ENCODE results near the gene DENND4C.
"Not testable (repeated sequence)": the region's sequence is repeated elsewhere in the genome, so short reads cannot be mapped to it uniquely, and the experiment has no call there.

The DENND4C gene

GRCh38 chr9:19381656-19382055 is 151.2 kb downstream of the DENND4C start:
- no peak for TF ChIP-seq CTCF (IDR thresholded peaks at IDR 0.05; ENCODE audit: extremely low read depth, missing control alignments)
- DNase-seq (ENCODE audit: low spot score) = no peak

- not testable (repeated sequence) for DNase-seq (ENCODE audit: low spot score)
Observed at GRCh38 chr9:19385212-19385611, 154.7 kb downstream of the DENND4C start.

GRCh38 chr9:19385786-19386501 is 155.5 kb downstream of the DENND4C start:
- TF ChIP-seq CTCF (IDR thresholded peaks at IDR 0.05; ENCODE audit: extremely low read depth, missing control alignments) = no peak
- no peak for DNase-seq (ENCODE audit: low spot score)

GRCh38 chr9:19386502-19387044 is 156.1 kb downstream of the DENND4C start:
- no peak for TF ChIP-seq CTCF (IDR thresholded peaks at IDR 0.05; ENCODE audit: extremely low read depth, missing control alignments)
- DNase-seq (ENCODE audit: low spot score) = no peak

GRCh38 chr9:19387317-19387716 is 156.8 kb downstream of the DENND4C start:
- no peak for DNase-seq (ENCODE audit: low spot score)
- no peak for TF ChIP-seq CTCF (IDR thresholded peaks at IDR 0.05; ENCODE audit: extremely low read depth, missing control alignments)

- DNase-seq (ENCODE audit: low spot score) = not testable (repeated sequence)
Observed at GRCh38 chr9:19389539-19389938, 159.0 kb downstream of the DENND4C start.

GRCh38 chr9:19397845-19398244 is 167.4 kb downstream of the DENND4C start:
- DNase-seq (ENCODE audit: low spot score) = no peak
- TF ChIP-seq CTCF (IDR thresholded peaks at IDR 0.05; ENCODE audit: extremely low read depth, missing control alignments) = no peak

- DNase-seq (ENCODE audit: low spot score) = not testable (repeated sequence)
Observed at GRCh38 chr9:19403231-19403630, 172.7 kb downstream of the DENND4C start.

- no peak for DNase-seq (ENCODE audit: low spot score)
- TF ChIP-seq CTCF (IDR thresholded peaks at IDR 0.05; ENCODE audit: extremely low read depth, missing control alignments) = no peak
Observed at GRCh38 chr9:19404283-19405075, 174.0 kb downstream of the DENND4C start.
